ENCODE measurements around the gene MOV10. TPM values are rescaled to one million over a fixed set of nuclear protein-coding genes. Genes with fewer than 3 reads are reported as not detected.
A peak's percentile ranks its signal among the peaks of the same experiment; 100 is the strongest.

The MOV10 gene
- total and polyA plus RNA-seq, 2 of the 13 experiments (the other 11 are each of a cell fraction or from before 2014, with no cell fraction given), result 56.4 to 58.2 TPM

- TF ChIP-seq ZNF775 (CRISPR knock-in tag; IDR thresholded peaks at IDR 0.05; ENCODE audit: borderline replicate concordance) (no peak), ZNF577 (CRISPR knock-in tag; IDR thresholded peaks at IDR 0.05; ENCODE audit: borderline replicate concordance, low read depth) (no peak), SIX4 (CRISPR knock-in tag; IDR thresholded peaks at IDR 0.05) (0 out of 2 replicates have a peak, but pooled peaks have one; percentile 32), KIAA2018 (CRISPR knock-in tag; IDR thresholded peaks at IDR 0.05; ENCODE audit: borderline replicate concordance) (no peak), NR1H2 (CRISPR knock-in tag; IDR thresholded peaks at IDR 0.05; ENCODE audit: borderline replicate concordance, low read depth) (no peak), HDAC1 (CRISPR knock-in tag; IDR thresholded peaks at IDR 0.05) (peak; percentile 84), MLLT10 (CRISPR knock-in tag; IDR thresholded peaks at IDR 0.05) (no peak), E2F1 (CRISPR knock-in tag; IDR thresholded peaks at IDR 0.05) (no peak), ZNF143 (CRISPR knock-in tag; IDR thresholded peaks at IDR 0.05) (0 out of 2 replicates have a peak, but pooled peaks have one; percentile 17), ZEB1 (IDR thresholded peaks at IDR 0.05; ENCODE audit: insufficient replicate concordance, low read depth) (peak; percentile 33), ZNF180 (CRISPR knock-in tag; IDR thresholded peaks at IDR 0.05; ENCODE audit: borderline replicate concordance, low read depth) (0 out of 2 replicates have a peak, but pooled peaks have one; percentile 54), ZNF788 (CRISPR knock-in tag; IDR thresholded peaks at IDR 0.05; ENCODE audit: borderline replicate concordance) (no peak; the same call in 1 of the 2 replicates), NR2F6 (IDR thresholded peaks at IDR 0.05) (peak; percentile 33; the same call in 1 of the 2 replicates), NR2F6 (CRISPR knock-in tag; IDR thresholded peaks at IDR 0.05) (peak; percentile 8; the same call in 1 of the 2 replicates), UBTF (CRISPR knock-in tag; IDR thresholded peaks at IDR 0.05) (peak; percentile 98), ATF7 (IDR thresholded peaks at IDR 0.05) (no peak), ATF7 (CRISPR knock-in tag; IDR thresholded peaks at IDR 0.05) (no peak)
Measured at GRCh38 chr1:112674440-112674985, at the start of gene MOV10 (continued).
